GM12878 (cell line): ENCODE data around the gene MRPS12.

ENCODE experiments used
- CEBPB ChIP-seq, 2 experiments: fragments of 150-350 bp in 1 of 2; IDR thresholded peaks; 2 replicates each; pipeline ENCODE4 v1.6.1; 2012 to 2014; ENCODE audit warnings: low read depth in 2 of 2, low read length in 2 of 2, borderline replicate concordance in 1 of 2, inconsistent platforms in 1 of 2
- EP300 ChIP-seq, 2 experiments: fragments of 150-350 bp in 1 of 2; IDR thresholded peaks; 2 replicates each; pipeline ENCODE4 v1.6.1; 2011 to 2012; ENCODE audit warnings: low read depth in 2 of 2, low read length in 2 of 2, borderline replicate concordance in 1 of 2, improper control_type of control experiment in 1 of 2, inconsistent platforms in 1 of 2; ENCODE audit not compliant: control insufficient read depth in 1 of 2
- EZH2 ChIP-seq: IDR thresholded peaks from 2 replicates; pipeline ENCODE4 v1.6.1; 2012; ENCODE audit warnings: low read depth, mild to moderate bottlenecking, control low read depth, inconsistent platforms, low read length, borderline replicate concordance; ENCODE audit not compliant: control insufficient read depth
- HDAC2 ChIP-seq: fragments of 200-600 bp; sonication (generic); IDR thresholded peaks from 2 replicates; pipeline ENCODE4 v1.6.1; 2017
- NR2C1 ChIP-seq: fragments of 450-650 bp; IDR thresholded peaks from 2 replicates; pipeline ENCODE4 v1.6.1; 2017; ENCODE audit warnings: antibody characterized with exemption, mild to moderate bottlenecking, moderate library complexity
- TF ChIP-seq, protein P1 (sequence below): IDR thresholded peaks from 2 replicates; pipeline ENCODE4 v1.6.1; 2011; ENCODE audit warnings: mild to moderate bottlenecking, low read depth, low read length, moderate library complexity; ENCODE audit not compliant: insufficient replicate concordance
- TF ChIP-seq, protein P2 (sequence below): IDR thresholded peaks from 2 replicates; pipeline ENCODE4 v1.6.1; 2012; ENCODE audit warnings: improper control_type of control experiment, low read depth, low read length; ENCODE audit not compliant: insufficient replicate concordance
- TF ChIP-seq, protein P3 (sequence below): IDR thresholded peaks from 2 replicates; pipeline ENCODE4 v1.6.1; 2011; ENCODE audit warnings: low read depth, mild to moderate bottlenecking, low read length, moderate library complexity, borderline replicate concordance; ENCODE audit errors: extremely low read depth

DNA sequence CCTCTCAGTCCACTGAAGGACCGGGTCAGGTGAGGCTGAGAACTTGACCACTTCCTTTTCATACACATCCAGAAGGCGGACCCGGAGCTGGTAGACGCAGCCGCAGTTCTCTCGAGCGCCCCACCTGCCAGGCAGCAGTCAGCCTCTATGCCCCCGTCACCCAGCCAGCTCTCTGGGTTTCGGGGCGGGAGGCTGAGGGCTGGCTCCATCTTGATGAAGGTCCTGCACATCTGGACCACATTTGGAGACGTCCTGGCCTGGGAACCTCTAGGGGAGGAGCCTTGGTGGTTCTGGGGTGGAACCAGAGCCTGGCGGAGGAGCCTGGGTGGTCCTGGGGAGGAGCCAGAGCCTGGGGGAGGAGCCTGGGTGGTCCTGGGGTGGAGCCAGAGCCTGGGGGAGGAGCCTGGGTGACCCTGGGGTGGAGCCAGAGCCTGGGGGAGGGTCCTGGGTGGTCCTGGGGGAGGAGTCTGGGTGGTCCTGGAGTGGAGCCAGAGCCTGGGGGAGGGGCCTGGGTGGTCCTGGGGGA lies 14.3 kb downstream of the MRPS12 start:
- TF ChIP-seq, protein P1, sequence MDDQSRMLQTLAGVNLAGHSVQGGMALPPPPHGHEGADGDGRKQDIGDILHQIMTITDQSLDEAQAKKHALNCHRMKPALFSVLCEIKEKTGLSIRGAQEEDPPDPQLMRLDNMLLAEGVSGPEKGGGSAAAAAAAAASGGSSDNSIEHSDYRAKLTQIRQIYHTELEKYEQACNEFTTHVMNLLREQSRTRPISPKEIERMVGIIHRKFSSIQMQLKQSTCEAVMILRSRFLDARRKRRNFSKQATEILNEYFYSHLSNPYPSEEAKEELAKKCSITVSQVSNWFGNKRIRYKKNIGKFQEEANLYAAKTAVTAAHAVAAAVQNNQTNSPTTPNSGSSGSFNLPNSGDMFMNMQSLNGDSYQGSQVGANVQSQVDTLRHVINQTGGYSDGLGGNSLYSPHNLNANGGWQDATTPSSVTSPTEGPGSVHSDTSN, result no peak
- TF ChIP-seq, protein P2, sequence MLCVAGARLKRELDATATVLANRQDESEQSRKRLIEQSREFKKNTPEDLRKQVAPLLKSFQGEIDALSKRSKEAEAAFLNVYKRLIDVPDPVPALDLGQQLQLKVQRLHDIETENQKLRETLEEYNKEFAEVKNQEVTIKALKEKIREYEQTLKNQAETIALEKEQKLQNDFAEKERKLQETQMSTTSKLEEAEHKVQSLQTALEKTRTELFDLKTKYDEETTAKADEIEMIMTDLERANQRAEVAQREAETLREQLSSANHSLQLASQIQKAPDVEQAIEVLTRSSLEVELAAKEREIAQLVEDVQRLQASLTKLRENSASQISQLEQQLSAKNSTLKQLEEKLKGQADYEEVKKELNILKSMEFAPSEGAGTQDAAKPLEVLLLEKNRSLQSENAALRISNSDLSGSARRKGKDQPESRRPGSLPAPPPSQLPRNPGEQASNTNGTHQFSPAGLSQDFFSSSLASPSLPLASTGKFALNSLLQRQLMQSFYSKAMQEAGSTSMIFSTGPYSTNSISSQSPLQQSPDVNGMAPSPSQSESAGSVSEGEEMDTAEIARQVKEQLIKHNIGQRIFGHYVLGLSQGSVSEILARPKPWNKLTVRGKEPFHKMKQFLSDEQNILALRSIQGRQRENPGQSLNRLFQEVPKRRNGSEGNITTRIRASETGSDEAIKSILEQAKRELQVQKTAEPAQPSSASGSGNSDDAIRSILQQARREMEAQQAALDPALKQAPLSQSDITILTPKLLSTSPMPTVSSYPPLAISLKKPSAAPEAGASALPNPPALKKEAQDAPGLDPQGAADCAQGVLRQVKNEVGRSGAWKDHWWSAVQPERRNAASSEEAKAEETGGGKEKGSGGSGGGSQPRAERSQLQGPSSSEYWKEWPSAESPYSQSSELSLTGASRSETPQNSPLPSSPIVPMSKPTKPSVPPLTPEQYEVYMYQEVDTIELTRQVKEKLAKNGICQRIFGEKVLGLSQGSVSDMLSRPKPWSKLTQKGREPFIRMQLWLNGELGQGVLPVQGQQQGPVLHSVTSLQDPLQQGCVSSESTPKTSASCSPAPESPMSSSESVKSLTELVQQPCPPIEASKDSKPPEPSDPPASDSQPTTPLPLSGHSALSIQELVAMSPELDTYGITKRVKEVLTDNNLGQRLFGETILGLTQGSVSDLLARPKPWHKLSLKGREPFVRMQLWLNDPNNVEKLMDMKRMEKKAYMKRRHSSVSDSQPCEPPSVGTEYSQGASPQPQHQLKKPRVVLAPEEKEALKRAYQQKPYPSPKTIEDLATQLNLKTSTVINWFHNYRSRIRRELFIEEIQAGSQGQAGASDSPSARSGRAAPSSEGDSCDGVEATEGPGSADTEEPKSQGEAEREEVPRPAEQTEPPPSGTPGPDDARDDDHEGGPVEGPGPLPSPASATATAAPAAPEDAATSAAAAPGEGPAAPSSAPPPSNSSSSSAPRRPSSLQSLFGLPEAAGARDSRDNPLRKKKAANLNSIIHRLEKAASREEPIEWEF, result no peak
- TF ChIP-seq, protein P3, sequence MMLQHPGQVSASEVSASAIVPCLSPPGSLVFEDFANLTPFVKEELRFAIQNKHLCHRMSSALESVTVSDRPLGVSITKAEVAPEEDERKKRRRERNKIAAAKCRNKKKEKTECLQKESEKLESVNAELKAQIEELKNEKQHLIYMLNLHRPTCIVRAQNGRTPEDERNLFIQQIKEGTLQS, result no peak
- TF ChIP-seq HDAC2 (no peak), EP300 (IDR thresholded peaks at IDR 0.05; ENCODE audit: borderline replicate concordance in 1 of 2, control insufficient read depth in 1 of 2, low read depth in 2 of 2, low read length in 2 of 2) (no peak), EZH2 (no peak), CEBPB (IDR thresholded peaks at IDR 0.05; ENCODE audit: borderline replicate concordance in 1 of 2, low read depth in 2 of 2, low read length in 2 of 2) (no peak), NR2C1 (no peak)
